Measurements from ENCODE around the gene CHRNE. TPM values are rescaled to one million over a fixed set of nuclear protein-coding genes. Genes with fewer than 3 reads are reported as not detected.
A peak's percentile ranks its signal among the peaks of the same experiment; 100 is the strongest.

Gene CHRNE
- total and polyA plus RNA-seq, 2 of the 13 experiments (the other 11 are each of a cell fraction or from before 2014, with no cell fraction given), result 0.53 to 0.59 TPM

DNA sequence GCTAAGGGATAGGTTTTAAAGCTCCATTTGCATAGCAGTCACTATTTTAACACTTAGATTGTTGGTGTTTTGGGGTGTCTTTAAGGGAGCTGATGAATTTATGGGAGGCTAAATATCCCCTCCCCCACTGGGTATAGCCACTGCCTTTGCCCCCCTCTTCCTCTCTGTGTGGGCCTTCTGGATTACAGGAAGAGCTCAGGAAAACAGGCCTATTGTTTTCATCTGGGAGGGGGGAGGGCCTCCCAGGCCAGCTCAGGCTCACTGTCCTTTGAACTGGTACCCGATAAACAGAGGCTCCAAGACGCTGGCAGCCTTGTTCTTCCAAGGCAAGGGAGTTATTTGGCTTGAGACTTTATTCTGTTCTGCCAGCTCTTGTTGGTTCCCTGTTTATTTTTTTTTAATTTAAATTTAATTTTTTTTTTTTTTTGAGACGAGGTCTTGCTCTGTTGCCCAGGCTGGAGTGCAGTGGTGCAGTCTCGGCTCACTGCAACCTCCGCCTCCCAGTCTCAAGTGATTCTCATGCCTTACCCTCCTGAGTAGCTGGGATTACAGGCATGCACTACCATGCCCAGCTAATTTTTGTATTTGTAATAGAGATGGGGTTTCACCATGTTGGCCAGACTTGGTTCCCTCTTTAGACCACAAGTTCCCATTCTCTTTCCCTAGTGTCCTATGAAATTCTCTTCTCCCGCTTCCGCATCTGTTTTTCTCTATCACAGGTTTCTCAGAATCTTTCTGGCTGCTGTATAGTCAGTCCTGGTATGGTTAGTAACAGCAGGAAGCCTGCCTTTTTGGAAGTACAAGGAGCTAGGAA is 44.6 kb downstream of the CHRNE start (continued):
- TF ChIP-seq, protein P1, sequence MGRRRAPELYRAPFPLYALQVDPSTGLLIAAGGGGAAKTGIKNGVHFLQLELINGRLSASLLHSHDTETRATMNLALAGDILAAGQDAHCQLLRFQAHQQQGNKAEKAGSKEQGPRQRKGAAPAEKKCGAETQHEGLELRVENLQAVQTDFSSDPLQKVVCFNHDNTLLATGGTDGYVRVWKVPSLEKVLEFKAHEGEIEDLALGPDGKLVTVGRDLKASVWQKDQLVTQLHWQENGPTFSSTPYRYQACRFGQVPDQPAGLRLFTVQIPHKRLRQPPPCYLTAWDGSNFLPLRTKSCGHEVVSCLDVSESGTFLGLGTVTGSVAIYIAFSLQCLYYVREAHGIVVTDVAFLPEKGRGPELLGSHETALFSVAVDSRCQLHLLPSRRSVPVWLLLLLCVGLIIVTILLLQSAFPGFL (CRISPR knock-in tag; IDR thresholded peaks at IDR 0.05), result no peak
- TF ChIP-seq ZNF264 (CRISPR knock-in tag; IDR thresholded peaks at IDR 0.05), result no peak
- TF ChIP-seq TOPORS (CRISPR knock-in tag; IDR thresholded peaks at IDR 0.05), result no peak
- 0 out of 2 replicates have a peak, but pooled peaks have one; percentile 31 for TF ChIP-seq PHF20 (CRISPR knock-in tag; IDR thresholded peaks at IDR 0.05)
- TF ChIP-seq ISX (CRISPR knock-in tag; conservative IDR thresholded peaks at IDR 0.05), result no peak
- peak; percentile 66 for TF ChIP-seq PRPF4 (IDR thresholded peaks at IDR 0.05; ENCODE audit: low read depth, low read length, poor library complexity, severe bottlenecking)
- TF ChIP-seq ELF3 (CRISPR knock-in tag; IDR thresholded peaks at IDR 0.05), result peak; percentile 81
- TF ChIP-seq, protein P2, sequence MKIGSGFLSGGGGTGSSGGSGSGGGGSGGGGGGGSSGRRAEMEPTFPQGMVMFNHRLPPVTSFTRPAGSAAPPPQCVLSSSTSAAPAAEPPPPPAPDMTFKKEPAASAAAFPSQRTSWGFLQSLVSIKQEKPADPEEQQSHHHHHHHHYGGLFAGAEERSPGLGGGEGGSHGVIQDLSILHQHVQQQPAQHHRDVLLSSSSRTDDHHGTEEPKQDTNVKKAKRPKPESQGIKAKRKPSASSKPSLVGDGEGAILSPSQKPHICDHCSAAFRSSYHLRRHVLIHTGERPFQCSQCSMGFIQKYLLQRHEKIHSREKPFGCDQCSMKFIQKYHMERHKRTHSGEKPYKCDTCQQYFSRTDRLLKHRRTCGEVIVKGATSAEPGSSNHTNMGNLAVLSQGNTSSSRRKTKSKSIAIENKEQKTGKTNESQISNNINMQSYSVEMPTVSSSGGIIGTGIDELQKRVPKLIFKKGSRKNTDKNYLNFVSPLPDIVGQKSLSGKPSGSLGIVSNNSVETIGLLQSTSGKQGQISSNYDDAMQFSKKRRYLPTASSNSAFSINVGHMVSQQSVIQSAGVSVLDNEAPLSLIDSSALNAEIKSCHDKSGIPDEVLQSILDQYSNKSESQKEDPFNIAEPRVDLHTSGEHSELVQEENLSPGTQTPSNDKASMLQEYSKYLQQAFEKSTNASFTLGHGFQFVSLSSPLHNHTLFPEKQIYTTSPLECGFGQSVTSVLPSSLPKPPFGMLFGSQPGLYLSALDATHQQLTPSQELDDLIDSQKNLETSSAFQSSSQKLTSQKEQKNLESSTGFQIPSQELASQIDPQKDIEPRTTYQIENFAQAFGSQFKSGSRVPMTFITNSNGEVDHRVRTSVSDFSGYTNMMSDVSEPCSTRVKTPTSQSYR (CRISPR knock-in tag; IDR thresholded peaks at IDR 0.05; ENCODE audit: borderline replicate concordance), result peak; percentile 98
- no peak for TF ChIP-seq SP140L (CRISPR knock-in tag; IDR thresholded peaks at IDR 0.05; ENCODE audit: borderline replicate concordance)
- peak; percentile 46; the same call in 1 of the 2 replicates for TF ChIP-seq CBX5 (CRISPR knock-in tag; IDR thresholded peaks at IDR 0.05; ENCODE audit: borderline replicate concordance)
- TF ChIP-seq, protein P3, sequence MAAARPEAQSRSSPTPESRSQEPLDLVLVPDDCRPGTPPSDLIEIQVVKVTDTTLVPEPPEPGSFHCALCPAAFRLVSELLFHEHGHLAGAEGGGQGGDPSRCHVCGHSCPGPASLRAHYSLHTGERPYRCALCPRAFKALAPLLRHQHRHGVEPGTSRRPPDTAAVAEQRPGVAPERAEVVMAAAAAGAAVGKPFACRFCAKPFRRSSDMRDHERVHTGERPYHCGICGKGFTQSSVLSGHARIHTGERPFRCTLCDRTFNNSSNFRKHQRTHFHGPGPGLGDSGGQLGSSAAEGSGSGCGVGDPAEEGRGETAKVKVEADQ (CRISPR knock-in tag; IDR thresholded peaks at IDR 0.05; ENCODE audit: borderline replicate concordance), result no peak
- TF ChIP-seq, protein P4, sequence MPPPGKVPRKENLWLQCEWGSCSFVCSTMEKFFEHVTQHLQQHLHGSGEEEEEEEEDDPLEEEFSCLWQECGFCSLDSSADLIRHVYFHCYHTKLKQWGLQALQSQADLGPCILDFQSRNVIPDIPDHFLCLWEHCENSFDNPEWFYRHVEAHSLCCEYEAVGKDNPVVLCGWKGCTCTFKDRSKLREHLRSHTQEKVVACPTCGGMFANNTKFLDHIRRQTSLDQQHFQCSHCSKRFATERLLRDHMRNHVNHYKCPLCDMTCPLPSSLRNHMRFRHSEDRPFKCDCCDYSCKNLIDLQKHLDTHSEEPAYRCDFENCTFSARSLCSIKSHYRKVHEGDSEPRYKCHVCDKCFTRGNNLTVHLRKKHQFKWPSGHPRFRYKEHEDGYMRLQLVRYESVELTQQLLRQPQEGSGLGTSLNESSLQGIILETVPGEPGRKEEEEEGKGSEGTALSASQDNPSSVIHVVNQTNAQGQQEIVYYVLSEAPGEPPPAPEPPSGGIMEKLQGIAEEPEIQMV (CRISPR knock-in tag; IDR thresholded peaks at IDR 0.05; ENCODE audit: low read depth), result no peak
- TF ChIP-seq ZNF510 (CRISPR knock-in tag; IDR thresholded peaks at IDR 0.05; ENCODE audit: low read depth), result no peak
- TF ChIP-seq RARA (CRISPR knock-in tag; IDR thresholded peaks at IDR 0.05), result peak; percentile 16; the same call in 1 of the 2 replicates
- peak; percentile 58 for TF ChIP-seq TBX2 (CRISPR knock-in tag; IDR thresholded peaks at IDR 0.05; ENCODE audit: borderline replicate concordance)
- no peak for TF ChIP-seq ZNF350 (CRISPR knock-in tag; IDR thresholded peaks at IDR 0.05; ENCODE audit: borderline replicate concordance, low read depth)
- TF ChIP-seq PRMT3 (CRISPR knock-in tag; IDR thresholded peaks at IDR 0.05; ENCODE audit: borderline replicate concordance, low read depth), result no peak
- no peak for TF ChIP-seq ZNF468 (CRISPR knock-in tag; IDR thresholded peaks at IDR 0.05)
- TF ChIP-seq, protein P5, sequence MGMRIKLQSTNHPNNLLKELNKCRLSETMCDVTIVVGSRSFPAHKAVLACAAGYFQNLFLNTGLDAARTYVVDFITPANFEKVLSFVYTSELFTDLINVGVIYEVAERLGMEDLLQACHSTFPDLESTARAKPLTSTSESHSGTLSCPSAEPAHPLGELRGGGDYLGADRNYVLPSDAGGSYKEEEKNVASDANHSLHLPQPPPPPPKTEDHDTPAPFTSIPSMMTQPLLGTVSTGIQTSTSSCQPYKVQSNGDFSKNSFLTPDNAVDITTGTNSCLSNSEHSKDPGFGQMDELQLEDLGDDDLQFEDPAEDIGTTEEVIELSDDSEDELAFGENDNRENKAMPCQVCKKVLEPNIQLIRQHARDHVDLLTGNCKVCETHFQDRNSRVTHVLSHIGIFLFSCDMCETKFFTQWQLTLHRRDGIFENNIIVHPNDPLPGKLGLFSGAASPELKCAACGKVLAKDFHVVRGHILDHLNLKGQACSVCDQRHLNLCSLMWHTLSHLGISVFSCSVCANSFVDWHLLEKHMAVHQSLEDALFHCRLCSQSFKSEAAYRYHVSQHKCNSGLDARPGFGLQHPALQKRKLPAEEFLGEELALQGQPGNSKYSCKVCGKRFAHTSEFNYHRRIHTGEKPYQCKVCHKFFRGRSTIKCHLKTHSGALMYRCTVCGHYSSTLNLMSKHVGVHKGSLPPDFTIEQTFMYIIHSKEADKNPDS (CRISPR knock-in tag; IDR thresholded peaks at IDR 0.05), result no peak
